ENCODE measurements around the gene ADCYAP1R1. TPM values are rescaled to one million over a fixed set of nuclear protein-coding genes. Genes with fewer than 3 reads are reported as not detected.
A peak's percentile ranks its signal among the peaks of the same experiment; 100 is the strongest.

Gene ADCYAP1R1
- total and polyA plus RNA-seq, 7 donors = 0.60 to 35.7 (median 18.2) TPM; not detected in 1

DNA sequence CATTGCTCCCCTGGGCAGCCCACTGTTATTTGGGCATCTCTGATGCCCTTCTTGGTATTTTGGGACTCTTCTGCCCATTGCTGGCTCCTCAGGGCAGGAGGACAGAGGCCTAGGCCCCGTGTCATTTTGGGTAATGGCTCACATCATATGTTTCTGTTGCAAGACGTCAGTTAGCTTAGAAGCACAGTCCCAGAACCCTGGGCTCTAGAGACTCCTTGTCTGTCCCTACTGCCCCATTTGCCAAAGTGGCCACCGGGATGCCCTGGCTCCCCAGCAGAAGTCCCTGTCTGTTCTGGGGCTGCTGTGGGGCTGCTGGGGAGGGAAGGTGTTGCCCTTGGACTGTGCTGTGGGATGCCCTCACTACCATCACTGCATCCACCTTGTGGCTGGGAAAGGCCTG is 48.8 kb downstream of the ADCYAP1R1 start:
- intact Hi-C loops (cut with DNase I) = no loop called here
- 67 to 77% methylated on average over 3 of the region's 3 CpGs for WGBS, 2 donors
- TF ChIP-seq POLR2AphosphoS5 (IDR thresholded peaks at IDR 0.05) = no peak
- Histone ChIP-seq H3K36me3 (no peaks in the 10 kb centered on the region), H3K4me3 (no peak overlapping the region), H3K27ac (no peak overlapping the region), H3K9me3 (no peaks in the 10 kb centered on the region), H3K27me3 (no peaks in the 10 kb centered on the region), H3K4me1 (peaks cover 0 to 4% (median 0%) of the 10 kb centered on the region in 4 donors)
- DNase-seq = peak; percentile 25

DNA sequence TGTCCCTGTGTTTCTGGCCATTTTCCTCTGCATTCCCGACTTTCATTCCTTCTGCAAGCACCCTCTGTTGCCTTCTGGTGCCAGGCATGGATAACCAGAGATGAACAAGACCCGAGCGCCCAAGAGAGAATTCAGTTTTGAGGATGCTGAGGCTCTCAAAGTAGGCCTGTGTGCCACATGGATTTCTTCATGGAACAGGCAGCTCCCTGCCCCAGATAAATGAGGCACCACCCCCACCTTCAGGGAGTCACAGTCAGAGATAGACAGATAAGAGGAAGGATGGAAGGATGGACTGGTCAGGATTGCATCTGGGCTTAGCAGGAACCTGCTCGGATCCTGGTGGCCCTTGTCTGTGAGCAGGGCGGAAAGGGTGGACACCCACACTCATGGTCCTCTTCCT is 49.4 kb downstream of the ADCYAP1R1 start:
- Histone ChIP-seq H3K9me3 (no peaks in the 10 kb centered on the region), H3K27ac (no peak overlapping the region), H3K36me3 (no peaks in the 10 kb centered on the region), H3K4me3 (no peak overlapping the region), H3K27me3 (no peaks in the 10 kb centered on the region), H3K4me1 (peaks cover 0 to 4% (median 0%) of the 10 kb centered on the region in 4 donors)
- TF ChIP-seq EP300 (IDR thresholded peaks at IDR 0.05) = no peak
- TF ChIP-seq, protein P1, sequence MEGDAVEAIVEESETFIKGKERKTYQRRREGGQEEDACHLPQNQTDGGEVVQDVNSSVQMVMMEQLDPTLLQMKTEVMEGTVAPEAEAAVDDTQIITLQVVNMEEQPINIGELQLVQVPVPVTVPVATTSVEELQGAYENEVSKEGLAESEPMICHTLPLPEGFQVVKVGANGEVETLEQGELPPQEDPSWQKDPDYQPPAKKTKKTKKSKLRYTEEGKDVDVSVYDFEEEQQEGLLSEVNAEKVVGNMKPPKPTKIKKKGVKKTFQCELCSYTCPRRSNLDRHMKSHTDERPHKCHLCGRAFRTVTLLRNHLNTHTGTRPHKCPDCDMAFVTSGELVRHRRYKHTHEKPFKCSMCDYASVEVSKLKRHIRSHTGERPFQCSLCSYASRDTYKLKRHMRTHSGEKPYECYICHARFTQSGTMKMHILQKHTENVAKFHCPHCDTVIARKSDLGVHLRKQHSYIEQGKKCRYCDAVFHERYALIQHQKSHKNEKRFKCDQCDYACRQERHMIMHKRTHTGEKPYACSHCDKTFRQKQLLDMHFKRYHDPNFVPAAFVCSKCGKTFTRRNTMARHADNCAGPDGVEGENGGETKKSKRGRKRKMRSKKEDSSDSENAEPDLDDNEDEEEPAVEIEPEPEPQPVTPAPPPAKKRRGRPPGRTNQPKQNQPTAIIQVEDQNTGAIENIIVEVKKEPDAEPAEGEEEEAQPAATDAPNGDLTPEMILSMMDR (IDR thresholded peaks at IDR 0.05) = no peak
- no peak for TF ChIP-seq POLR2AphosphoS5 (IDR thresholded peaks at IDR 0.05)
- intact Hi-C loops (cut with DNase I) = no loop called here
- no peak for DNase-seq
- 76 to 83% methylated on average over 5 of the region's 5 CpGs for WGBS, 2 donors

DNA sequence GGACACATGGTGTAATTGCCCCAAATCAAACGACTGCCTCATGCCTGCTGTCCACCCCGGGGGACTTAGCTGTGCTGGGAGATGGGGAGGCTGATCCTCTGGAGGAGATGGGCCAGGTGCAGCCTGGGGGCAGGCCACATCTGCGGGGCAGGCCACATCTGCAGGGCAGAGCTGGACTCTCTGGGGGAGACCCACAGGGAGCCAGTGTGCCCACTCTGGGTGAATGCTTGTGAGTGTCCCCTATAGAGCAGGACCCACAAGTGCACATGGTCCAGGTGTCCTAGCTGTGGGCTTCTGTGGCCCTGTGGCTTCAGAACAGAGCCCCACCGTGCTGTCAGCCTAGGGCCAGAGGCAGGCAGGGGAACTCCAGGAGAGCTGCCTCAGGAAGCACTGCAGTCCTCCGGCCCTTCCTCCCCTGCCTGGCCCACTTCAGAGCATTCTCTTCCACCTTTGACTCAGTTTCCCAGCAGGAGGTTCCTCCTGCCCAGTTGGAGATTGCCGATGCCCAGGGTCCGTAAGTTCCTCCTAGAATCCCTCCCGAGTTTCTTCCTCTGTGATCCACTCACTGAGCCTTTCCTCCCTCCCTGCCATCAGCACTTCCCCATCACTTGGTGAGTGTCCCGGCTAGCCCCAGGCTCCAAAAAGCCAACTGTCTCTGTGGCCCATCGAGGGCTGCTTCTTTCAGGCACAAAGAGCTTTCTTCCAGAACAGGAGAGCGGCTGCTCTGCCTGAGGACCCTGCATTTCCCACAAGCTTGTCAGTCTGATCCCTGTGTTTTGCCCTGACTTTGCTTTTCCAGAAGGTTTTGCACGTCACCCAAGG is 50.3 kb downstream of the ADCYAP1R1 start:
- Histone ChIP-seq H3K9me3 (no peaks in the 10 kb centered on the region), H3K27ac (no peak overlapping the region), H3K27me3 (no peaks in the 10 kb centered on the region), H3K4me1 (peaks cover 0 to 4% (median 0%) of the 10 kb centered on the region in 4 donors), H3K4me3 (no peak overlapping the region), H3K36me3 (no peaks in the 10 kb centered on the region)
- WGBS, 2 donors = 73 to 76% methylated on average over 12 of the region's 12 CpGs
- intact Hi-C loops (cut with DNase I) = no loop called here
- TF ChIP-seq EP300 (IDR thresholded peaks at IDR 0.05) (no peak), POLR2AphosphoS5 (IDR thresholded peaks at IDR 0.05) (no peak), POLR2A (IDR thresholded peaks at IDR 0.05) (no peak)
- TF ChIP-seq, protein P1 (IDR thresholded peaks at IDR 0.05) = no peak
- DNase-seq = no peak

DNA sequence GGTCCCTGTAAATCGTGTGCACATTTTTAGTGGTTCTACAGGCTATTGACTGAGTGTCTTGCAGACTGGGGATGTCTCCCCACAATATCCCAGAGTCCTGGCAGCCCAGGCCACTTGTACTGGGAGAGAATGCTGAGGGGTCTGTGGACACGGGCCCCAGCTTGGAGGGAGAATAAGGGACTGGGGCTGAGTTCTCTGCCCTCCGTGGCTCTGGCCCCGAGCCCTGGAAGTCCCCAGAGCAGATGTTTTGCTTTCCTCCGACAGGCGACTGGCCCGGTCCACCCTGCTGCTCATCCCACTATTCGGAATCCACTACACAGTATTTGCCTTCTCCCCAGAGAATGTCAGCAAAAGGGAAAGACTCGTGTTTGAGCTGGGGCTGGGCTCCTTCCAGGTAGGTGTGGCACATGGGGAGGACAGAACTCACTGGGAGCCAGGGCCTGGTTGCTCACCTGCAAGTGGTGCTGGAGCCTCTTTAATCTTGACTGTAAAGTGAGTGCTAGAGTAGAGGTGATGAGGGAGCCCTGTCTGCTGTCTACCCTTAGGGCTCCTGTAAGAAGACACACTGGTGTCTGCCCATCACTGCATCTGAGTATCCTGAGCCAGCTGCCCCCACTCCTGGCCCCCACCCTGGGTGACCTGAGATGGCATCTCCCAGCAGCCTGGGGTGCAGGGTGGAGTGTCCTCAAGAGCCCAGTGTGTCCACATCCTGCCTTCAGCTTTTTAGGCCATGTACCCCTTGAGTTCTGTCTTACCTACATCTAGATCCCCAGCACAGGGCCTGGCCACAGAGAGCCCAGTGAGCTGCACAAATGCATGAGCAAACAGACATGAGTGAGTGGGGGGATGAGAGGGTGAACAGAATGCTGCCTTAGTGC is 51.1 kb downstream of the ADCYAP1R1 start:
- intact Hi-C loops (cut with DNase I) = no loop called here
- peaks cover 0 to 4% (median 0%) of the 10 kb centered on the region in 4 donors for H3K4me1 ChIP-seq
- H3K4me3 ChIP-seq = no peak overlapping the region
- H3K36me3 ChIP-seq = no peaks in the 10 kb centered on the region
- 70 to 73% methylated on average over 9 of the region's 9 CpGs for WGBS, 2 donors
- no peak for DNase-seq
- TF ChIP-seq EP300 (IDR thresholded peaks at IDR 0.05) (no peak), POLR2A (IDR thresholded peaks at IDR 0.05) (no peak), POLR2AphosphoS5 (IDR thresholded peaks at IDR 0.05) (no peak)
- TF ChIP-seq, protein P1 (IDR thresholded peaks at IDR 0.05) = no peak
- H3K27ac ChIP-seq = no peak overlapping the region
- no peaks in the 10 kb centered on the region for H3K27me3 ChIP-seq
- H3K9me3 ChIP-seq = no peaks in the 10 kb centered on the region
